Sigmoid colon (tissue), 4 donors: ENCODE results near the gene DAPK1.

Source experiments
- CTCF ChIP-seq, 4 experiments: fragments of 450-650 bp in 3 of 4; fragments of 200-600 bp in 1 of 4; IDR thresholded peaks; one replicate each; pipeline ENCODE4 v1.5.1; 2016 to 2019; ENCODE audit warnings: antibody characterized with exemption in 4 of 4, mild to moderate bottlenecking in 3 of 4, moderate library complexity in 2 of 4
- EP300 ChIP-seq, 4 donors: sonication (generic); formaldehyde crosslinking; IDR thresholded peaks; one replicate each; pipeline ENCODE4 v1.6.1; 2017; ENCODE audit warnings: antibody characterized with exemption in 4 of 4
- POLR2A ChIP-seq, 2 donors: fragments of 450-650 bp; IDR thresholded peaks; one replicate each; pipeline ENCODE4 v1.6.1; 2016; ENCODE audit warnings: antibody characterized with exemption in 2 of 2, mild to moderate bottlenecking in 2 of 2, moderate library complexity in 2 of 2
- POLR2AphosphoS5 ChIP-seq, 4 donors: sonication (generic); formaldehyde crosslinking; IDR thresholded peaks; one replicate each; pipeline ENCODE4 v1.6.1; 2017; ENCODE audit warnings: antibody characterized with exemption in 4 of 4

- TF ChIP-seq CTCF (IDR thresholded peaks at IDR 0.05) (peak; percentile 50 to 81 (median 69)), POLR2AphosphoS5 (IDR thresholded peaks at IDR 0.05) (peak in 1 of 4 donors; percentile 5), EP300 (IDR thresholded peaks at IDR 0.05) (no peak), POLR2A (IDR thresholded peaks at IDR 0.05) (no peak)
These were observed 165.3 kb downstream of the DAPK1 start for GRCh38 chr9:87662808-87663528.
